ENCODE measurements around the gene HSPD1. TPM values are rescaled to one million over a fixed set of nuclear protein-coding genes. Genes with fewer than 3 reads are reported as not detected.
A peak's percentile ranks its signal among the peaks of the same experiment; 100 is the strongest.

HSPD1 gene
- 100 to 1,000 TPM in 2 of 4 donors, 10 to 100 TPM in 2; 75.9 to 149 (median 108) TPM for total RNA-seq

DNA sequence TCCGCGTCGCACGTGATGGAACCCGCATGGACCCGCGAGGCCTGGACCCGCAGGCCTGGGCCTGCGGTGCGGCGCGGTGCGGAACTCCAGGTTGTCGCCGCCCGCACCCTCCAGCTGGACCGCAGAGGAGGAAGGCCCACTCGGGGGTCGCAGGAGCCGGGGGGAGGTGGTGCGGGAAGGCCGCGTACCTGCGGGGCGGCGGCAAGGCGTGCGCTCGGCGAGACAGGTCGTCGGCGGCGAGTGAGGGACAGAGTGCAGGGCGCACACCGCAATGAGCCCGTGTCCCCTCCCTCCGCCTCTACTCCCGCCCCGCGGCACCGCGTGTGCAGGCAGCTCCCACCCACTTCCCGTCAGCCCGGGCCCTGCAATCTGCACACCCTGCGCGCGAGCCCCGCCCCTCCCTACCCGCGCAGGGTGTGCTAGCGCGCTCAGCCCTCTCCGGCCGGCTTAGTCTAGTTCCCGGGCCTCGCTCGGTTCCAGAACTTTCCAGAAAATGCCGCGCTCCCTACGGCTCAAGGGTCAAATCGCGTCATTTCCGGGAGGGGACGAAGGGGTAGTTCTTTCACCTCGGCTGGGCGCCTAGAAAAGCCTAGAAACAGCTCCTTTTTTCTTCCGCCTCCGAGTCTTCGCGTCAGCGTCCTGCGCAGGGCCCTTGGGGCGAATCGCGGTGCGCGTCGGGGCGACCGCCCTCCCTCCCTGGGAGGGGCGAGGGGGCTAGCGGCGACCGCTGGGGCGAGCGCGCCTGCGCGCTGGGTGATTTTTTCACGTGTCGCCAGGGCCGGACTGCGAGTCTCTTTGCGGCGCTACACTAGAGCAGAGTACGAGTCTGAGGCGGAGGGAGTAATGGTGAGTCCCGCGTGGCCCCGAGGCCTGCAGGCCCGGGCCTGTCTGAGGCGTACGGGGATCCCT, at the start of gene HSPD1, which contains the start of gene HSPE1:
HSPD1 (minus strand) TSS at position 247 of the 909 bp plus-strand sequence. CDS start 992 bp downstream, outside the sequence.
HSPE1 (plus strand) TSS at position 786 of the 909 bp plus-strand sequence; CDS start at position 844, 58 bp downstream.
- Histone ChIP-seq H3K27me3 (no peaks in the 10 kb centered on the region), H3K4me3 (peak within 1 kb of the TSS; percentile 86 to 99 (median 91)), H3K36me3 (peaks cover 0 to 32% (median 8%) of the 10 kb centered on the region in 4 donors), H3K4me1 (peaks cover 17 to 58% (median 42%) of the 10 kb centered on the region in 4 donors), H3K9me3 (no peaks in the 10 kb centered on the region), H3K27ac (peak within 1 kb of the TSS; percentile 98 to 100 (median 99))
- peak; percentile 99 for DNase-seq
- 0 to 1% methylated on average over 6 to 49 of the region's 104 CpGs for WGBS, 2 donors (ENCODE audit: low coverage in 1 of 2)
- intact Hi-C loops (cut with DNase I; ENCODE audit: low total_unique reads) (loop anchor here (2.0 kb wide), 1 partner anchor 65 kb away; the partner anchor contains the start of gene SF3B1), in situ Hi-C loops (cut with MboI; ENCODE audit: low pct_ligation_motif_present in 1 of 4, low pct_unique_long_range_greater_than_20kb in 1 of 4, low sequenced_read_pairs in 3 of 4) (loop anchor here in 1 of 4 donors (10.0 kb wide), 1 partner anchor 65 kb away; the partner anchor contains the start of gene SF3B1)
- TF ChIP-seq, protein P1, sequence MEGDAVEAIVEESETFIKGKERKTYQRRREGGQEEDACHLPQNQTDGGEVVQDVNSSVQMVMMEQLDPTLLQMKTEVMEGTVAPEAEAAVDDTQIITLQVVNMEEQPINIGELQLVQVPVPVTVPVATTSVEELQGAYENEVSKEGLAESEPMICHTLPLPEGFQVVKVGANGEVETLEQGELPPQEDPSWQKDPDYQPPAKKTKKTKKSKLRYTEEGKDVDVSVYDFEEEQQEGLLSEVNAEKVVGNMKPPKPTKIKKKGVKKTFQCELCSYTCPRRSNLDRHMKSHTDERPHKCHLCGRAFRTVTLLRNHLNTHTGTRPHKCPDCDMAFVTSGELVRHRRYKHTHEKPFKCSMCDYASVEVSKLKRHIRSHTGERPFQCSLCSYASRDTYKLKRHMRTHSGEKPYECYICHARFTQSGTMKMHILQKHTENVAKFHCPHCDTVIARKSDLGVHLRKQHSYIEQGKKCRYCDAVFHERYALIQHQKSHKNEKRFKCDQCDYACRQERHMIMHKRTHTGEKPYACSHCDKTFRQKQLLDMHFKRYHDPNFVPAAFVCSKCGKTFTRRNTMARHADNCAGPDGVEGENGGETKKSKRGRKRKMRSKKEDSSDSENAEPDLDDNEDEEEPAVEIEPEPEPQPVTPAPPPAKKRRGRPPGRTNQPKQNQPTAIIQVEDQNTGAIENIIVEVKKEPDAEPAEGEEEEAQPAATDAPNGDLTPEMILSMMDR (IDR thresholded peaks at IDR 0.05) = peak in 1 of 5 experiments; percentile 9
- TF ChIP-seq POLR2A (IDR thresholded peaks at IDR 0.05) (peak; percentile 97), POLR2AphosphoS5 (IDR thresholded peaks at IDR 0.05) (peak; percentile 98 to 99 (median 99)), EP300 (IDR thresholded peaks at IDR 0.05; ENCODE audit: low read depth) (peak; percentile 92)

- TF ChIP-seq EP300 (IDR thresholded peaks at IDR 0.05; ENCODE audit: low read depth) (no peak), POLR2A (IDR thresholded peaks at IDR 0.05) (no peak), POLR2AphosphoS5 (IDR thresholded peaks at IDR 0.05) (no peak)
- TF ChIP-seq, protein P1 (IDR thresholded peaks at IDR 0.05) = no peak
- WGBS, 2 donors (ENCODE audit: low coverage in 1 of 2) = 82 to 91% methylated on average over 2 to 5 of the region's 5 CpGs
Measured at GRCh38 chr2:197548582-197548981, 48.9 kb upstream of the HSPD1 start.

GRCh38 chr2:197547163-197547900, 47.7 kb upstream of the HSPD1 start:
- H3K9me3 ChIP-seq = no peaks in the 10 kb centered on the region
- no peak overlapping the region for H3K27ac ChIP-seq
- peaks cover 0 to 43% (median 13%) of the 10 kb centered on the region in 4 donors for H3K36me3 ChIP-seq
- intact Hi-C loops (cut with DNase I; ENCODE audit: low total_unique reads) = no loop called here
- H3K27me3 ChIP-seq = no peaks in the 10 kb centered on the region
- TF ChIP-seq POLR2A (IDR thresholded peaks at IDR 0.05) = no peak
- TF ChIP-seq, protein P1 (IDR thresholded peaks at IDR 0.05) = no peak
- no peak for TF ChIP-seq EP300 (IDR thresholded peaks at IDR 0.05; ENCODE audit: low read depth)
- no peak for TF ChIP-seq POLR2AphosphoS5 (IDR thresholded peaks at IDR 0.05)
- WGBS, 2 donors (ENCODE audit: low coverage in 1 of 2) = 88 to 100% methylated on average over 3 to 5 of the region's 5 CpGs
- no peak for DNase-seq
- no peaks in the 10 kb centered on the region for H3K4me1 ChIP-seq
- no peak overlapping the region for H3K4me3 ChIP-seq
- in situ Hi-C loops (cut with MboI; ENCODE audit: low pct_ligation_motif_present in 1 of 4, low pct_unique_long_range_greater_than_20kb in 1 of 4, low sequenced_read_pairs in 3 of 4) = no loop called here

More at GRCh38 chr2:197548582-197548981, 48.9 kb upstream of the HSPD1 start:
- Histone ChIP-seq H3K27me3 (no peaks in the 10 kb centered on the region), H3K36me3 (peaks cover 0 to 42% (median 12%) of the 10 kb centered on the region in 4 donors), H3K4me3 (no peak overlapping the region), H3K4me1 (no peaks in the 10 kb centered on the region), H3K9me3 (no peaks in the 10 kb centered on the region), H3K27ac (no peak overlapping the region)
- in situ Hi-C loops (cut with MboI; ENCODE audit: low pct_ligation_motif_present in 1 of 4, low pct_unique_long_range_greater_than_20kb in 1 of 4, low sequenced_read_pairs in 3 of 4) (no loop called here), intact Hi-C loops (cut with DNase I; ENCODE audit: low total_unique reads) (no loop called here)
- no peak for DNase-seq
